ENCODE results near the gene ATP8B4.
"Not testable (repeated sequence)": the region's sequence is repeated elsewhere in the genome, so short reads cannot be mapped to it uniquely, and the experiment has no call there.

The ATP8B4 gene

GRCh38 chr15:49978121-49978520 is 140.9 kb downstream of the ATP8B4 start:
- H3K27ac ChIP-seq (ENCODE audit: insufficient read depth, low read depth, low read length, poor library complexity, severe bottlenecking): no peak overlapping the region
- no peaks in the 10 kb centered on the region for H3K27me3 ChIP-seq (ENCODE audit: control insufficient read depth, insufficient read depth, low read length, poor library complexity, severe bottlenecking)
- no peaks in the 10 kb centered on the region for H3K4me1 ChIP-seq (ENCODE audit: control insufficient read depth, insufficient read depth, low read length)
- no peak overlapping the region for H3K4me3 ChIP-seq (ENCODE audit: insufficient read depth, low read depth, low read length)
- no peaks in the 10 kb centered on the region for H3K36me3 ChIP-seq (ENCODE audit: control insufficient read depth, insufficient read depth, low read length)
- WGBS, 2 experiments: 67 to 80% methylated on average over 2 of the region's 2 CpGs
- no peaks in the 10 kb centered on the region for H3K9me3 ChIP-seq (ENCODE audit: control insufficient read depth, low read length)

GRCh38 chr15:49977306-49977705 is 141.7 kb downstream of the ATP8B4 start:
- 83 to 87% methylated on average over 1 of the region's 1 CpG for WGBS, 2 experiments
- no peaks in the 10 kb centered on the region for H3K9me3 ChIP-seq (ENCODE audit: control insufficient read depth, low read length)
- no peak overlapping the region for H3K4me3 ChIP-seq (ENCODE audit: insufficient read depth, low read depth, low read length)
- no peaks in the 10 kb centered on the region for H3K36me3 ChIP-seq (ENCODE audit: control insufficient read depth, insufficient read depth, low read length)
- H3K27me3 ChIP-seq (ENCODE audit: control insufficient read depth, insufficient read depth, low read length, poor library complexity, severe bottlenecking): no peaks in the 10 kb centered on the region
- H3K4me1 ChIP-seq (ENCODE audit: control insufficient read depth, insufficient read depth, low read length): no peaks in the 10 kb centered on the region
- H3K27ac ChIP-seq (ENCODE audit: insufficient read depth, low read depth, low read length, poor library complexity, severe bottlenecking): no peak overlapping the region

GRCh38 chr15:49964551-49964950 is 154.5 kb downstream of the ATP8B4 start:
- 86% methylated on average over 1 of the region's 1 CpG; no CpG with 5 or more reads in 1 of the 2 experiments for WGBS, 2 experiments
- no peaks in the 10 kb centered on the region for H3K9me3 ChIP-seq (ENCODE audit: control insufficient read depth, low read length)

GRCh38 chr15:49964061-49964460 is 155.0 kb downstream of the ATP8B4 start:
- no peak overlapping the region for H3K27ac ChIP-seq (ENCODE audit: insufficient read depth, low read depth, low read length, poor library complexity, severe bottlenecking)
- no peaks in the 10 kb centered on the region for H3K27me3 ChIP-seq (ENCODE audit: control insufficient read depth, insufficient read depth, low read length, poor library complexity, severe bottlenecking)
- no peaks in the 10 kb centered on the region for H3K4me1 ChIP-seq (ENCODE audit: control insufficient read depth, insufficient read depth, low read length)
- H3K4me3 ChIP-seq (ENCODE audit: insufficient read depth, low read depth, low read length): no peak overlapping the region
- no peaks in the 10 kb centered on the region for H3K9me3 ChIP-seq (ENCODE audit: control insufficient read depth, low read length)
- no peaks in the 10 kb centered on the region for H3K36me3 ChIP-seq (ENCODE audit: control insufficient read depth, insufficient read depth, low read length)

More at GRCh38 chr15:49964551-49964950, 154.5 kb downstream of the ATP8B4 start:
- no peaks in the 10 kb centered on the region for H3K4me1 ChIP-seq (ENCODE audit: control insufficient read depth, insufficient read depth, low read length)
- no peak overlapping the region for H3K27ac ChIP-seq (ENCODE audit: insufficient read depth, low read depth, low read length, poor library complexity, severe bottlenecking)
- H3K36me3 ChIP-seq (ENCODE audit: control insufficient read depth, insufficient read depth, low read length): no peaks in the 10 kb centered on the region
- H3K4me3 ChIP-seq (ENCODE audit: insufficient read depth, low read depth, low read length): no peak overlapping the region
- no peaks in the 10 kb centered on the region for H3K27me3 ChIP-seq (ENCODE audit: control insufficient read depth, insufficient read depth, low read length, poor library complexity, severe bottlenecking)

- not testable (repeated sequence) for H3K4me1 ChIP-seq (ENCODE audit: control insufficient read depth, insufficient read depth, low read length); H3K27ac ChIP-seq (ENCODE audit: insufficient read depth, low read depth, low read length, poor library complexity, severe bottlenecking); H3K36me3 ChIP-seq (ENCODE audit: control insufficient read depth, insufficient read depth, low read length); H3K27me3 ChIP-seq (ENCODE audit: control insufficient read depth, insufficient read depth, low read length, poor library complexity, severe bottlenecking); H3K4me3 ChIP-seq (ENCODE audit: insufficient read depth, low read depth, low read length); H3K9me3 ChIP-seq (ENCODE audit: control insufficient read depth, low read length)
- 89 to 90% methylated on average over 8 to 9 of the region's 9 CpGs for WGBS, 2 experiments
These were observed 155.8 kb downstream of the ATP8B4 start for GRCh38 chr15:49963033-49963772.

- Histone ChIP-seq H3K9me3 (ENCODE audit: control insufficient read depth, low read length) (no peaks in the 10 kb centered on the region), H3K4me3 (ENCODE audit: insufficient read depth, low read depth, low read length) (no peak overlapping the region), H3K27ac (ENCODE audit: insufficient read depth, low read depth, low read length, poor library complexity, severe bottlenecking) (no peak overlapping the region), H3K36me3 (ENCODE audit: control insufficient read depth, insufficient read depth, low read length) (no peaks in the 10 kb centered on the region), H3K27me3 (ENCODE audit: control insufficient read depth, insufficient read depth, low read length, poor library complexity, severe bottlenecking) (no peaks in the 10 kb centered on the region), H3K4me1 (ENCODE audit: control insufficient read depth, insufficient read depth, low read length) (no peaks in the 10 kb centered on the region)
- WGBS, 2 experiments: 85 to 93% methylated on average over 2 of the region's 3 CpGs
These were observed 156.9 kb downstream of the ATP8B4 start for GRCh38 chr15:49962044-49962602.

- Histone ChIP-seq H3K36me3 (ENCODE audit: control insufficient read depth, insufficient read depth, low read length) (no peaks in the 10 kb centered on the region), H3K4me3 (ENCODE audit: insufficient read depth, low read depth, low read length) (no peak overlapping the region), H3K9me3 (ENCODE audit: control insufficient read depth, low read length) (no peaks in the 10 kb centered on the region), H3K27ac (ENCODE audit: insufficient read depth, low read depth, low read length, poor library complexity, severe bottlenecking) (no peak overlapping the region), H3K27me3 (ENCODE audit: control insufficient read depth, insufficient read depth, low read length, poor library complexity, severe bottlenecking) (no peaks in the 10 kb centered on the region), H3K4me1 (ENCODE audit: control insufficient read depth, insufficient read depth, low read length) (no peaks in the 10 kb centered on the region)
- 72 to 77% methylated on average over 3 of the region's 3 CpGs for WGBS, 2 experiments
These were observed 165.6 kb downstream of the ATP8B4 start for GRCh38 chr15:49953421-49953820.

GRCh38 chr15:49946681-49947080 is 172.4 kb downstream of the ATP8B4 start:
- no peaks in the 10 kb centered on the region for H3K27me3 ChIP-seq (ENCODE audit: control insufficient read depth, insufficient read depth, low read length, poor library complexity, severe bottlenecking)
- no peaks in the 10 kb centered on the region for H3K4me1 ChIP-seq (ENCODE audit: control insufficient read depth, insufficient read depth, low read length)
- no peaks in the 10 kb centered on the region for H3K9me3 ChIP-seq (ENCODE audit: control insufficient read depth, low read length)
- WGBS, 2 experiments: 94 to 96% methylated on average over 2 of the region's 2 CpGs
- no peaks in the 10 kb centered on the region for H3K36me3 ChIP-seq (ENCODE audit: control insufficient read depth, insufficient read depth, low read length)
- no peak overlapping the region for H3K27ac ChIP-seq (ENCODE audit: insufficient read depth, low read depth, low read length, poor library complexity, severe bottlenecking)
- no peak overlapping the region for H3K4me3 ChIP-seq (ENCODE audit: insufficient read depth, low read depth, low read length)

- no peaks in the 10 kb centered on the region for H3K36me3 ChIP-seq (ENCODE audit: control insufficient read depth, insufficient read depth, low read length)
- 97 to 99% methylated on average over 2 of the region's 2 CpGs for WGBS, 2 experiments
- H3K27ac ChIP-seq (ENCODE audit: insufficient read depth, low read depth, low read length, poor library complexity, severe bottlenecking): no peak overlapping the region
- no peaks in the 10 kb centered on the region for H3K9me3 ChIP-seq (ENCODE audit: control insufficient read depth, low read length)
- no peak overlapping the region for H3K4me3 ChIP-seq (ENCODE audit: insufficient read depth, low read depth, low read length)
- no peaks in the 10 kb centered on the region for H3K27me3 ChIP-seq (ENCODE audit: control insufficient read depth, insufficient read depth, low read length, poor library complexity, severe bottlenecking)
- no peaks in the 10 kb centered on the region for H3K4me1 ChIP-seq (ENCODE audit: control insufficient read depth, insufficient read depth, low read length)
These were observed 184.5 kb downstream of the ATP8B4 start for GRCh38 chr15:49934487-49934886.

GRCh38 chr15:49927189-49927861 is 191.7 kb downstream of the ATP8B4 start:
- H3K27ac ChIP-seq (ENCODE audit: insufficient read depth, low read depth, low read length, poor library complexity, severe bottlenecking): no peak overlapping the region
- H3K36me3 ChIP-seq (ENCODE audit: control insufficient read depth, insufficient read depth, low read length): no peaks in the 10 kb centered on the region
- H3K4me3 ChIP-seq (ENCODE audit: insufficient read depth, low read depth, low read length): no peak overlapping the region
- H3K27me3 ChIP-seq (ENCODE audit: control insufficient read depth, insufficient read depth, low read length, poor library complexity, severe bottlenecking): no peaks in the 10 kb centered on the region
- 93 to 96% methylated on average over 2 of the region's 2 CpGs for WGBS, 2 experiments
- no peaks in the 10 kb centered on the region for H3K9me3 ChIP-seq (ENCODE audit: control insufficient read depth, low read length)
- H3K4me1 ChIP-seq (ENCODE audit: control insufficient read depth, insufficient read depth, low read length): no peaks in the 10 kb centered on the region
